Upper lobe of left lung (tissue), 6 donors: ENCODE results near the gene KCNIP3. TPM values are rescaled to one million over a fixed set of nuclear protein-coding genes. Genes with fewer than 3 reads are reported as not detected.

ENCODE experiments used
- ATAC-seq, 2 donors: fragments of 200-7000 bp; cut with Tn5 transposase; one replicate each; pipeline ENCODE4 v1.9.1; 2022; ENCODE audit warnings: mild to moderate bottlenecking in 2 of 2, moderate library complexity in 2 of 2; ENCODE audit not compliant: low FRiP score in 2 of 2
- DNase-seq, 2 donors: peaks; one replicate each; pipeline ENCODE4 v3.0.0-alpha.2; 2019 to 2020
- H3K27ac ChIP-seq, 4 donors: fragments of 200-600 bp; sonication (generic); one replicate each; pipeline ENCODE4 v1.5.1; 2016 to 2019
- H3K27me3 ChIP-seq, 4 donors: fragments of 200-600 bp; sonication (generic); one replicate each; pipeline ENCODE4 v1.5.1; 2017 to 2019
- H3K36me3 ChIP-seq, 4 donors: fragments of 200-600 bp; sonication (generic); one replicate each; pipeline ENCODE4 v1.5.1; 2016 to 2019
- H3K4me1 ChIP-seq, 4 donors: fragments of 200-600 bp; sonication (generic); one replicate each; pipeline ENCODE4 v1.5.1; 2018 to 2019
- H3K4me3 ChIP-seq, 4 donors: fragments of 200-600 bp; sonication (generic); one replicate each; pipeline ENCODE4 v1.5.1; 2017 to 2019; ENCODE audit warnings: mild to moderate bottlenecking in 2 of 4, moderate library complexity in 1 of 4
- H3K9me3 ChIP-seq, 4 donors: fragments of 200-600 bp; sonication (generic); one replicate each; pipeline ENCODE4 v1.5.1; 2018 to 2019
- CTCF ChIP-seq, 6 experiments: fragments of 450-650 bp in 4 of 6; fragments of 200-600 bp in 2 of 6; sonication (generic) in 2 of 6; IDR thresholded peaks; one replicate each; pipeline ENCODE4 v1.5.1; 2016 to 2019; ENCODE audit warnings: antibody characterized with exemption in 6 of 6
- EP300 ChIP-seq, 4 donors: sonication (generic); formaldehyde crosslinking; IDR thresholded peaks; one replicate each; pipeline ENCODE4 v1.5.1; 2017; ENCODE audit warnings: antibody characterized with exemption in 4 of 4, control low read depth in 2 of 4
- POLR2A ChIP-seq, 4 donors: fragments of 450-650 bp; IDR thresholded peaks; one replicate each; pipeline ENCODE4 v1.5.1; 2016 to 2017; ENCODE audit warnings: antibody characterized with exemption in 4 of 4, mild to moderate bottlenecking in 2 of 4
- POLR2AphosphoS5 ChIP-seq, 2 donors: sonication (generic); formaldehyde crosslinking; IDR thresholded peaks; one replicate each; pipeline ENCODE4 v1.5.1; 2017; ENCODE audit warnings: antibody characterized with exemption in 2 of 2
- WGBS, 2 donors: methylation state at CpG; one replicate each; pipeline ENCODE4 v1.1.5; 2017 to 2018; 5-methylcytosine and 5-hydroxymethylcytosine counted together
- total RNA-seq, 6 donors: library from RNA; depleted of rRNA in 4 of 6; stranded (reverse); fragments of >200 nt in 4 of 6; gene quantifications; one replicate each; pipeline versions ENCODE4 v1.1.0 to v1.2.1, GENCODE V29; 2016 to 2021
- donor health status: DM: no; HTN: no; CAD: no; lungs with moderate emphysema.
- donor health status: DM: no; HTN: yes; CAD: no; lungs with severe emphysema.

KCNIP3 gene
- total RNA-seq, 6 donors from 2014 or later, result 1.0 to 5.9 (median 2.5) TPM

- peaks cover 0 to 12% (median 5%) of the 10 kb centered on the region in 4 donors for H3K4me1 ChIP-seq
- no peak overlapping the region for H3K4me3 ChIP-seq
- no peak overlapping the region for H3K27ac ChIP-seq
- H3K9me3 ChIP-seq, result no peaks in the 10 kb centered on the region
- no peaks in the 10 kb centered on the region for H3K27me3 ChIP-seq
- TF ChIP-seq CTCF (IDR thresholded peaks at IDR 0.05) (no peak), POLR2AphosphoS5 (IDR thresholded peaks at IDR 0.05) (no peak), EP300 (IDR thresholded peaks at IDR 0.05) (no peak), POLR2A (IDR thresholded peaks at IDR 0.05) (no peak)
- DNase-seq (peak in 1 of 2 donors; percentile 68), ATAC-seq (no peak)
- H3K36me3 ChIP-seq, result no peaks in the 10 kb centered on the region
- WGBS, 2 donors, result 82 to 84% methylated on average over 10 of the region's 10 CpGs
These were observed 9.3 kb downstream of the KCNIP3 start for GRCh38 chr2:95306336-95306895.

GRCh38 chr2:95307036-95307435 lies 9.9 kb downstream of the KCNIP3 start:
- ATAC-seq, result no peak
- H3K27ac ChIP-seq, result no peak overlapping the region
- H3K4me3 ChIP-seq, result no peak overlapping the region
- H3K36me3 ChIP-seq, result no peaks in the 10 kb centered on the region
- WGBS, 2 donors, result 97 to 100% methylated on average over 1 to 5 of the region's 5 CpGs
- peaks cover 0 to 12% (median 5%) of the 10 kb centered on the region in 4 donors for H3K4me1 ChIP-seq
- TF ChIP-seq POLR2A (IDR thresholded peaks at IDR 0.05) (no peak), CTCF (IDR thresholded peaks at IDR 0.05) (no peak)
- no peaks in the 10 kb centered on the region for H3K27me3 ChIP-seq
- DNase-seq, result no peak
- no peaks in the 10 kb centered on the region for H3K9me3 ChIP-seq

GRCh38 chr2:95307878-95308277 lies 10.7 kb downstream of the KCNIP3 start:
- no peak overlapping the region for H3K4me3 ChIP-seq
- H3K27me3 ChIP-seq, result no peaks in the 10 kb centered on the region
- no peaks in the 10 kb centered on the region for H3K9me3 ChIP-seq
- H3K4me1 ChIP-seq, result peaks cover 0 to 12% (median 5%) of the 10 kb centered on the region in 4 donors
- H3K27ac ChIP-seq, result no peak overlapping the region
- ATAC-seq, result no peak
- no peak for DNase-seq
- 78 to 87% methylated on average over 7 to 8 of the region's 8 CpGs for WGBS, 2 donors
- no peaks in the 10 kb centered on the region for H3K36me3 ChIP-seq
- no peak for TF ChIP-seq EP300 (IDR thresholded peaks at IDR 0.05)
- no peak for TF ChIP-seq POLR2AphosphoS5 (IDR thresholded peaks at IDR 0.05)
- TF ChIP-seq POLR2A (IDR thresholded peaks at IDR 0.05), result no peak
- TF ChIP-seq CTCF (IDR thresholded peaks at IDR 0.05), result no peak

GRCh38 chr2:95308426-95308990 lies 11.4 kb downstream of the KCNIP3 start:
- H3K36me3 ChIP-seq, result no peaks in the 10 kb centered on the region
- DNase-seq (peak in 1 of 2 donors; percentile 61), ATAC-seq (no peak)
- TF ChIP-seq POLR2AphosphoS5 (IDR thresholded peaks at IDR 0.05), result no peak
- no peak for TF ChIP-seq CTCF (IDR thresholded peaks at IDR 0.05)
- TF ChIP-seq POLR2A (IDR thresholded peaks at IDR 0.05), result no peak
- TF ChIP-seq EP300 (IDR thresholded peaks at IDR 0.05), result no peak
- H3K9me3 ChIP-seq, result no peaks in the 10 kb centered on the region
- H3K27ac ChIP-seq, result no peak overlapping the region
- H3K27me3 ChIP-seq, result no peaks in the 10 kb centered on the region
- H3K4me3 ChIP-seq, result no peak overlapping the region
- WGBS, 2 donors, result 79 to 86% methylated on average over 6 to 12 of the region's 12 CpGs
- H3K4me1 ChIP-seq, result peaks cover 0 to 12% (median 5%) of the 10 kb centered on the region in 4 donors

GRCh38 chr2:95309599-95309998 lies 12.5 kb downstream of the KCNIP3 start:
- 82 to 88% methylated on average over 7 to 8 of the region's 8 CpGs for WGBS, 2 donors
- Histone ChIP-seq H3K36me3 (no peaks in the 10 kb centered on the region), H3K27ac (no peak overlapping the region), H3K4me1 (peaks cover 0 to 11% (median 5%) of the 10 kb centered on the region in 4 donors), H3K27me3 (no peaks in the 10 kb centered on the region), H3K4me3 (no peak overlapping the region), H3K9me3 (no peaks in the 10 kb centered on the region)
- no peak for ATAC-seq
- no peak for TF ChIP-seq CTCF (IDR thresholded peaks at IDR 0.05)
- TF ChIP-seq POLR2AphosphoS5 (IDR thresholded peaks at IDR 0.05), result no peak
- TF ChIP-seq EP300 (IDR thresholded peaks at IDR 0.05), result no peak
- TF ChIP-seq POLR2A (IDR thresholded peaks at IDR 0.05), result no peak
- no peak for DNase-seq
